ENCODE measurements around the gene RALBP1. TPM values are rescaled to one million over a fixed set of nuclear protein-coding genes. Genes with fewer than 3 reads are reported as not detected.

RALBP1 gene
- polyA plus RNA-seq, 1 donor from 2014 or later = 30.0 TPM

DNA sequence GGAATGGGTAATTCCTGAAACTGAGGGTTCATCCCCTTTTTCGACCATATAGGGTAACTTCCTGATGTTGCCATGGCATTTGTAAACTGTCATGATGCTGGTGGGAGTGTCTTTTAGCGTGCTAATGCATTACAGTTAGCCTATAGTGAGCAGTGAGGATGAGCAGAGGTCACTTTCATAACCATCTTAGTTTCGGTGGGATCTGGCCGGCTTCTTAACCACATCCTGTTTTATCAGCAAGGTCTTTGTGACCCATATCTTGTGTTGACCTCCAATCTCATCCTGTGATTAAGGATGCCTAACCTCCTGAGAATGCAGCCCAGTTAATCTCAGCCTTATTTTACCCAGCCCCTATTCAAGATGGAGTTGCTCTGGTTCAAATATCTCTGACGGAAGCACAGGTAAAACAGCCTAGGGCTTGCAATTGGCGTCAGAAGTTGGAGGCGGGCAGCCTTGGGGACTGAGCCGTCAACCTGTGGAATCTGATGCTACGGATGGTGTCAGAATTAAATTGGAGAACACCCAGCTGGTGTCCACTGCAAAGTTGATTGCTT, 19.5 kb downstream of the RALBP1 start:
- TF ChIP-seq, protein P1, sequence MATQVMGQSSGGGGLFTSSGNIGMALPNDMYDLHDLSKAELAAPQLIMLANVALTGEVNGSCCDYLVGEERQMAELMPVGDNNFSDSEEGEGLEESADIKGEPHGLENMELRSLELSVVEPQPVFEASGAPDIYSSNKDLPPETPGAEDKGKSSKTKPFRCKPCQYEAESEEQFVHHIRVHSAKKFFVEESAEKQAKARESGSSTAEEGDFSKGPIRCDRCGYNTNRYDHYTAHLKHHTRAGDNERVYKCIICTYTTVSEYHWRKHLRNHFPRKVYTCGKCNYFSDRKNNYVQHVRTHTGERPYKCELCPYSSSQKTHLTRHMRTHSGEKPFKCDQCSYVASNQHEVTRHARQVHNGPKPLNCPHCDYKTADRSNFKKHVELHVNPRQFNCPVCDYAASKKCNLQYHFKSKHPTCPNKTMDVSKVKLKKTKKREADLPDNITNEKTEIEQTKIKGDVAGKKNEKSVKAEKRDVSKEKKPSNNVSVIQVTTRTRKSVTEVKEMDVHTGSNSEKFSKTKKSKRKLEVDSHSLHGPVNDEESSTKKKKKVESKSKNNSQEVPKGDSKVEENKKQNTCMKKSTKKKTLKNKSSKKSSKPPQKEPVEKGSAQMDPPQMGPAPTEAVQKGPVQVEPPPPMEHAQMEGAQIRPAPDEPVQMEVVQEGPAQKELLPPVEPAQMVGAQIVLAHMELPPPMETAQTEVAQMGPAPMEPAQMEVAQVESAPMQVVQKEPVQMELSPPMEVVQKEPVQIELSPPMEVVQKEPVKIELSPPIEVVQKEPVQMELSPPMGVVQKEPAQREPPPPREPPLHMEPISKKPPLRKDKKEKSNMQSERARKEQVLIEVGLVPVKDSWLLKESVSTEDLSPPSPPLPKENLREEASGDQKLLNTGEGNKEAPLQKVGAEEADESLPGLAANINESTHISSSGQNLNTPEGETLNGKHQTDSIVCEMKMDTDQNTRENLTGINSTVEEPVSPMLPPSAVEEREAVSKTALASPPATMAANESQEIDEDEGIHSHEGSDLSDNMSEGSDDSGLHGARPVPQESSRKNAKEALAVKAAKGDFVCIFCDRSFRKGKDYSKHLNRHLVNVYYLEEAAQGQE (IDR thresholded peaks at IDR 0.05; ENCODE audit: borderline replicate concordance) = no peak
- no peak for TF ChIP-seq CTCF (IDR thresholded peaks at IDR 0.05; ENCODE audit: poor library complexity, severe bottlenecking)
- TF ChIP-seq TAF1 (IDR thresholded peaks at IDR 0.05; ENCODE audit: low read depth) = no peak
- TF ChIP-seq EP300 (conservative IDR thresholded peaks at IDR 0.05; ENCODE audit: poor library complexity, severe bottlenecking) = no peak
- no peak for TF ChIP-seq POLR2AphosphoS5 (IDR thresholded peaks at IDR 0.05)
- no peak for TF ChIP-seq RAD21 (conservative IDR thresholded peaks at IDR 0.05)
- no peak for TF ChIP-seq EZH2 (IDR thresholded peaks at IDR 0.05; ENCODE audit: borderline replicate concordance, insufficient read depth, low read length, poor library complexity, severe bottlenecking)
- no peak for TF ChIP-seq MXI1 (conservative IDR thresholded peaks at IDR 0.05; ENCODE audit: poor library complexity, severe bottlenecking)
- no peak for TF ChIP-seq SMC3 (conservative IDR thresholded peaks at IDR 0.05; ENCODE audit: poor library complexity)
- no peak overlapping the region for H3K4me2 ChIP-seq (ENCODE audit: low read length)
- no peak overlapping the region for H3K27ac ChIP-seq (ENCODE audit: low read length)
- no peak overlapping the region for H2AFZ ChIP-seq (ENCODE audit: low read depth, low read length)
- no peaks in the 10 kb centered on the region for H3K36me3 ChIP-seq (ENCODE audit: insufficient read depth, low read length)
- H3K27me3 ChIP-seq (ENCODE audit: insufficient read depth, low read depth, low read length) = no peaks in the 10 kb centered on the region
- H3K4me3 ChIP-seq (ENCODE audit: low read length) = no peak overlapping the region
- H3K9ac ChIP-seq (ENCODE audit: low read length) = no peak overlapping the region
- no peaks in the 10 kb centered on the region for H3F3A ChIP-seq (ENCODE audit: insufficient read depth, low read length, poor library complexity, severe bottlenecking)
- H3K9me2 ChIP-seq (ENCODE audit: insufficient read depth, low read length) = no peaks in the 10 kb centered on the region
- H3K79me2 ChIP-seq (replicated peaks; ENCODE audit: insufficient read depth, low read length) = peaks cover 13% of the 10 kb centered on the region
- peaks cover 8% of the 10 kb centered on the region for H3K9me3 ChIP-seq (ENCODE audit: low read length)
- H4K20me1 ChIP-seq (ENCODE audit: insufficient read depth) = no peaks in the 10 kb centered on the region

- TF ChIP-seq TAF1 (IDR thresholded peaks at IDR 0.05; ENCODE audit: low read depth) = no peak
- no peak for TF ChIP-seq RAD21 (conservative IDR thresholded peaks at IDR 0.05)
- Histone ChIP-seq H3K9ac (ENCODE audit: low read length) (no peak overlapping the region), H2AFZ (ENCODE audit: low read depth, low read length) (no peak overlapping the region), H3F3A (ENCODE audit: insufficient read depth, low read length, poor library complexity, severe bottlenecking) (no peaks in the 10 kb centered on the region), H3K9me2 (ENCODE audit: insufficient read depth, low read length) (no peaks in the 10 kb centered on the region), H3K36me3 (ENCODE audit: insufficient read depth, low read length) (no peaks in the 10 kb centered on the region), H3K79me2 (replicated peaks; ENCODE audit: insufficient read depth, low read length) (peaks cover 13% of the 10 kb centered on the region), H3K27me3 (ENCODE audit: insufficient read depth, low read depth, low read length) (no peaks in the 10 kb centered on the region), H3K4me3 (ENCODE audit: low read length) (no peak overlapping the region), H3K27ac (ENCODE audit: low read length) (no peak overlapping the region), H4K20me1 (ENCODE audit: insufficient read depth) (no peaks in the 10 kb centered on the region), H3K9me3 (ENCODE audit: low read length) (peaks cover 8% of the 10 kb centered on the region), H3K4me2 (ENCODE audit: low read length) (no peak overlapping the region)
Measured at GRCh38 chr18:9495465-9495864, 20.2 kb downstream of the RALBP1 start.
